ENCODE results near the gene MCRIP2.

GRCh38 chr16:694863-695354 is 53.3 kb downstream of the MCRIP2 start:
- no peak for TF ChIP-seq EZH2 (IDR thresholded peaks at IDR 0.05; ENCODE audit: borderline replicate concordance, low read depth, low read length, poor library complexity, severe bottlenecking)
- no peak for TF ChIP-seq CTCF (conservative IDR thresholded peaks at IDR 0.05; ENCODE audit: low read depth, low read length)

Data from A673 (cell line).